Lung (tissue), 12 donors: ENCODE measurements around the gene CMTM5. TPM values are rescaled to one million over a fixed set of nuclear protein-coding genes. Genes with fewer than 3 reads are reported as not detected.

ENCODE experiments used
- ATAC-seq: fragments of 200-7000 bp; cut with Tn5 transposase; one replicate; pipeline ENCODE4 v1.9.1; 2020; ENCODE audit warnings: moderate number of reproducible peaks; ENCODE audit not compliant: insufficient read depth, low FRiP score
- DNase-seq, 3 donors: peaks; one replicate each; pipeline ENCODE4 v3.0.0-alpha.2; 2013 to 2017
- H3K27ac ChIP-seq, 2 donors: one replicate each; pipeline ENCODE4 v1.5.1; 2013; ENCODE audit warnings: mild to moderate bottlenecking in 2 of 2, moderate library complexity in 2 of 2, control low read depth in 1 of 2, inconsistent platforms in 1 of 2, low read depth in 1 of 2, low read length in 1 of 2
- H3K27me3 ChIP-seq, 3 donors: one replicate each; pipeline ENCODE4 v1.5.1; 2013; ENCODE audit warnings: low read length in 2 of 3; ENCODE audit not compliant: control insufficient read depth in 3 of 3, insufficient read depth in 3 of 3
- H3K36me3 ChIP-seq, 4 donors: one replicate each; pipeline ENCODE4 v1.5.1; 2013; ENCODE audit warnings: low read length in 4 of 4, mild to moderate bottlenecking in 1 of 4, moderate library complexity in 1 of 4; ENCODE audit not compliant: control insufficient read depth in 4 of 4, insufficient read depth in 4 of 4
- H3K4me1 ChIP-seq, 5 donors: one replicate each; pipeline ENCODE4 v1.5.1; 2013; ENCODE audit warnings: low read length in 5 of 5, mild to moderate bottlenecking in 2 of 5, moderate library complexity in 1 of 5; ENCODE audit not compliant: control insufficient read depth in 5 of 5, insufficient read depth in 5 of 5
- H3K4me3 ChIP-seq: one replicate; pipeline ENCODE4 v1.5.1; 2013; ENCODE audit warnings: mild to moderate bottlenecking, control low read depth, moderate library complexity
- H3K9ac ChIP-seq, 2 donors: one replicate each; pipeline ENCODE4 v1.5.1; 2013; ENCODE audit warnings: low read length in 2 of 2, control low read depth in 1 of 2; ENCODE audit not compliant: insufficient read depth in 1 of 2
- H3K9me3 ChIP-seq, 4 donors: one replicate each; pipeline ENCODE4 v1.5.1; 2013; ENCODE audit warnings: low read length in 3 of 4, mild to moderate bottlenecking in 1 of 4, moderate library complexity in 1 of 4; ENCODE audit not compliant: control insufficient read depth in 4 of 4, insufficient read depth in 3 of 4
- CTCF ChIP-seq: IDR thresholded peaks from 2 replicates; pipeline ENCODE4 v1.5.1; 2012; ENCODE audit warnings: mild to moderate bottlenecking; ENCODE audit errors: control extremely low read depth, extremely low read depth
- WGBS, 2 donors: extraction: QIAGEN DNeasy Blood & Tissue Kit; methylation state at CpG; one replicate each; pipeline ENCODE4 v1.1.7; 2013; 5-methylcytosine and 5-hydroxymethylcytosine counted together
- polyA plus RNA-seq, 2 donors: library from polyadenylated mRNA; stranded (reverse); fragments of 200-250 nt; gene quantifications; one replicate each; pipeline ENCODE4 v1.2.1, GENCODE V29; 2013
- total RNA-seq, 2 donors: library from RNA; depleted of rRNA in 1 of 2; stranded (reverse); fragments of >200 nt in 1 of 2; gene quantifications; one replicate each; pipeline ENCODE4 v1.2.1, GENCODE V29; 2014 to 2021
- donor health status: control.
- donor health status: control.
- donor health status: Bipolar disorder and iron deficiency.
- donor health status: healthy.
- donor health status: DM: yes; HTN: yes; CAD: no.

The CMTM5 gene
- total and polyA plus RNA-seq, 4 donors, result 0.55 to 3.3 (median 1.4) TPM

- H3K4me3 ChIP-seq, result no peak overlapping the region
- H3K27ac ChIP-seq, result no peak overlapping the region
- no peaks in the 10 kb centered on the region for H3K36me3 ChIP-seq
- H3K9me3 ChIP-seq, result no peaks in the 10 kb centered on the region
- DNase-seq (no peak), ATAC-seq (no peak)
- H3K27me3 ChIP-seq, result no peaks in the 10 kb centered on the region
- 91% methylated on average over 10 of the region's 10 CpGs for WGBS, 2 donors
- no peaks in the 10 kb centered on the region for H3K4me1 ChIP-seq
- no peak for TF ChIP-seq CTCF
- no peak overlapping the region for H3K9ac ChIP-seq
Measured at GRCh38 chr14:23396126-23396525, 19.3 kb downstream of the CMTM5 start.

GRCh38 chr14:23396781-23397407, 20.0 kb downstream of the CMTM5 start:
- no peak overlapping the region for H3K9ac ChIP-seq
- WGBS, 2 donors, result 92 to 94% methylated on average over 10 of the region's 10 CpGs
- no peaks in the 10 kb centered on the region for H3K9me3 ChIP-seq
- no peak for ATAC-seq
- H3K27ac ChIP-seq, result no peak overlapping the region
- H3K27me3 ChIP-seq, result no peaks in the 10 kb centered on the region
- H3K4me3 ChIP-seq, result no peak overlapping the region
- TF ChIP-seq CTCF, result no peak
- H3K36me3 ChIP-seq, result no peaks in the 10 kb centered on the region
- H3K4me1 ChIP-seq, result no peaks in the 10 kb centered on the region
- DNase-seq, result no peak

- H3K27me3 ChIP-seq, result peaks cover 0 to 5% (median 0%) of the 10 kb centered on the region in 3 donors
- H3K36me3 ChIP-seq, result no peaks in the 10 kb centered on the region
- no peak for TF ChIP-seq CTCF
- no peaks in the 10 kb centered on the region for H3K4me1 ChIP-seq
- DNase-seq (no peak), ATAC-seq (no peak)
- no peak overlapping the region for H3K27ac ChIP-seq
- WGBS, 2 donors, result 80 to 90% methylated on average over 4 of the region's 4 CpGs
- peaks cover 0 to 2% (median 0%) of the 10 kb centered on the region in 4 donors for H3K9me3 ChIP-seq
- H3K9ac ChIP-seq, result no peak overlapping the region
- no peak overlapping the region for H3K4me3 ChIP-seq
Measured at GRCh38 chr14:23398348-23398747, 21.5 kb downstream of the CMTM5 start.

GRCh38 chr14:23399136-23399535, 22.3 kb downstream of the CMTM5 start:
- no peak for DNase-seq
- no peak for ATAC-seq
- peaks cover 0 to 2% (median 0%) of the 10 kb centered on the region in 4 donors for H3K9me3 ChIP-seq
- 85 to 100% methylated on average over 3 of the region's 3 CpGs for WGBS, 2 donors
- H3K4me1 ChIP-seq, result no peaks in the 10 kb centered on the region
- peak overlapping the region in 1 of 2 donors; percentile 47 for H3K27ac ChIP-seq
- peaks cover 0 to 5% (median 0%) of the 10 kb centered on the region in 3 donors for H3K27me3 ChIP-seq
- no peaks in the 10 kb centered on the region for H3K36me3 ChIP-seq
- no peak overlapping the region for H3K4me3 ChIP-seq
- H3K9ac ChIP-seq, result no peak overlapping the region
- no peak for TF ChIP-seq CTCF
